CD4-positive, alpha-beta T cell treated with Interleukin-10 for 1 hour (primary cell): ENCODE results near the gene CWC27.

Source experiments
- DNase-seq: peaks from one replicate; pipeline ENCODE4 v3.0.0-alpha.2; 2020

CWC27 gene

DNA sequence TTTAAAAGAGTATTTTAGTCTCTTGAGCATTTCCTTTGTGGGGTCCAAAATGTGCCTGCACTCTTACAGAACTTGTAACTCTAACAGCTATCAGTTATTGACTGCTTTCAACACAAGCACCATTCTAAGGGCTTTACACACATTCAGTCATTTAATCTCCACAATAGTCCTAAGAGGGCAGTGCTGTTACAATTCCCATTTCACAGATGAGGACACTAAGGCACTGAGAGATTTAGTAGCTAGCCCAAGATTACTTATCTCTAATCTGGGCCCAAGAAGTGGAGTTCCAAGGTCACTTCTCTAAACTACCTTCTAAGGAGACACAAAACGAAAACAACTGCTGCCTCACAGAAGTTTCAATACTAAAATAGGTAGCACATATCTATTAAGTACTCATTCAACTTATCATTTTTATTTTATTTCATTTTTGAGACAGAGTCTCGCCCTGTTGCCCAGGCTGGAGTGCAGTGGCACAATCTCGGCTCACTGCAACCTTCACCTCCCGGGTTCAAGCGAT, 275.2 kb downstream of the CWC27 start:
- DNase-seq, result no peak

DNA sequence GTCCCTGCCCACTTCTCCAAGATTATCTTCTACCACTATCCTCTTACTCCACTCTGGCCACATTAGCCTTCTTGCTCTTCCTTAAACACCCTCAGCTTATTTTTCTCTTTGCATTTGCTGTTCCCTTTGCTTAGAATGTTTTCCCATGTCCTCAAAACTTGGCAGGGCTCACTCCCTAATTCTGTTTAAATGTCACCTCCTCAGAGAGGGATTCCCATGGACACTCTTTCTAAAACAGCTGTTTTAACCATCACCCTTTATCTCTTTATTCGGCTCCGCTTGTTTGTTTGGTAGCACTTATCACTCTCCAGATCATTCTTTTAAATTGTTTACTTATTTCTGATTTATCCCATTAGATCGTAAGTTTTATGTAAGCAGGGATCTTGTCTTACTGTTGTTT, 278.5 kb downstream of the CWC27 start:
- DNase-seq, result no peak

DNA sequence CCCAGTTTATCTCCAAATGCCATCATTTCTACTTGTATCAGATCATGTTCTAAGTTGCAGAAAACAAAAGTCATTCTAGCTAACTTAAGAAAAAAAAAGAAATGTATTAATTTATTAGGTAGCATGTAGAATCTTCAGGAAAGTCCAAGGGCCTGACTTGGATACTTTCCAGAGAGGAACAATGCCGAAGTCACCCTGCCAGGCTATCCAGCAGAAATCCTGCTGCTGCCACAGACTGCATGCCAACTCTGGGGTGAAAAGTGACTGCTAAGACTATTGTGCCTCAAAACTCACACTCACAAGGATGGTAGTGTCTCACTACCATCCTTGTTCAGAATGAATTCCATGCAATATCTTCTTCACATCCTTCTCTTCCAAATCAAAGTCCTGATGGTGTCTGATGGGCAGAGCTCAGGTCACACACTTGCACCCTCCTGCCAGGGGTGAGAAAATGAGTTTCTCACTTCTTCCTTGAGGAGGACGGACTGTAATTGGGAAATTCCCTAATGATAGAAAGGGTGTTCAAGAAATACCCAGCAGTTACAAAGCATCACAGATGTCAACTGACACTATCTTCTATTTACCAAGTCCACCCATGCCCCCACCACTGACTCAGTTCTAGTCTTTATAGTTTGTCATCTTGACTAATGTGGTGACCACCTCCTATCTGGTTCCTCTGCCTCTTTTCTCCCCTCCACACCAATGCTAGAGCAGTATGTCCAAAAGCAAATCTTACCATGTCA, 279.4 kb downstream of the CWC27 start:
- DNase-seq, result no peak

DNA sequence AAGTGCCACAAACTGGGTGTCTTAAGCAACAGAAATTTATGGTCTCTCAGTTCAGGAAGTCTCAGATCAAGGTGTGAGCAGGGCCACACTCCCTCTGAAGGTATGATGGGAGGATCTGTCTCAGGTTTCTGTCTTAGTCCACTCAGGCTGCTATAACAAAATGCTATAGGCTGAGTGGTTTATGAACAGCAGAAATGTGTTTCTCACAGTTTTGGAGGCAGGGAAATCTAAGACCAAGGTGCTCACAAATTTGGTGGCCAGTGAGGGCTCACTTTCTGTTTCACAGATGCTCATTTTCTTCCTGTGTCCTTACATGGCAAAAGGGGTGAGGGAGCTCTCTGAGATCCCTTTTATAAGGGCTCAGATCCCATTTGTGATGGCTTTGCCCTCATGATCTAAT, 281.4 kb downstream of the CWC27 start:
- no peak for DNase-seq

DNA sequence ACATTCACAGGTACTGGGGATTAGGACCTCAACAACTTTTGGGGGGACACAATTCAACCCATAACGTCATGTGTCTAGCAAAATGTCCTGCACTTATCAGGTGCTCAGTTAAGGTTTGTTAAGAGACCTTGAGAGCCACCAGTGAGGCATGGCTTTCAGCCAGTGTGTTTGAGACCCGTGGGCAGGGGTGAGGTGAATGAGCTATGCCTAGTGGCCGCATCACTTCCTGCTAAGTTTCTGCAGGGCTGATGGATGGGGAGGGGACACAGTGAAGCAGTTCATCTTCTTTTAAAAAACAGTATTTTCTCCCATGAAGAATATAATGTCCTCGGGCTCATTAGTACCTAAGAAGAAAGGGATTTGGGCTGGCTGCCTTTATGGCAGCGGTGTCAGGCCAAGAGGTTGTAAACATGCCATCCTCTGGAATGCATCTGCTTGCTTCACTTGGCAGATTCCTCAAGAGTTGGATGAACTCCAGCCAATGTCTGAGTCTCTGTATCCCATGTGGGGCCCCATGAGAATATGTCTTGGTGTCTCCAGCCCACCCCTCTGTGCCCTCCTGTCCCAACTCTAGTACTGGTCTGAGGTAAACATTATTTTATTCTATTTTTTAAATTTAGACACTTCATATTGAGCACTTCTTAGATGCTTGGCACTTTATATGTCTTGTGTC, 282.2 kb downstream of the CWC27 start:
- no peak for DNase-seq

DNA sequence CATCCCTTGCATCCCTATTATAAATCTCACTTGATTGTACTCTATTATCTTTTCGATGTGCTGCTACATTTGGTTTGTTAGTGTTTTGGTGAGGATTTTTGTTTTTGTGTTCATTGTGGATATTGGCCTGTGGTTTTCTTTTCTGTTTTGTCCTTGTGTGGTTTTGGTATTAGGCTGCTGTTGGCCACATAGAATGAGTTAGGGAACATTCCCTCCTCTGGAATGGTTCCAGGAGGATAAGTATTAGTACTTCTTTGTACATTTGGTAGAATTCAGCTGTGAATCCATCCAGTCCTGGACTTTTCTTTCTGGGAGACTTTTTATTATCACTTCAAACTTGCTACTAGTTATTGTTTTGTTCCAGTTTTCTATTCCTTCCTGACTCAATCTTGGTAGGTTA, 287.2 kb downstream of the CWC27 start:
- DNase-seq, result no peak

DNA sequence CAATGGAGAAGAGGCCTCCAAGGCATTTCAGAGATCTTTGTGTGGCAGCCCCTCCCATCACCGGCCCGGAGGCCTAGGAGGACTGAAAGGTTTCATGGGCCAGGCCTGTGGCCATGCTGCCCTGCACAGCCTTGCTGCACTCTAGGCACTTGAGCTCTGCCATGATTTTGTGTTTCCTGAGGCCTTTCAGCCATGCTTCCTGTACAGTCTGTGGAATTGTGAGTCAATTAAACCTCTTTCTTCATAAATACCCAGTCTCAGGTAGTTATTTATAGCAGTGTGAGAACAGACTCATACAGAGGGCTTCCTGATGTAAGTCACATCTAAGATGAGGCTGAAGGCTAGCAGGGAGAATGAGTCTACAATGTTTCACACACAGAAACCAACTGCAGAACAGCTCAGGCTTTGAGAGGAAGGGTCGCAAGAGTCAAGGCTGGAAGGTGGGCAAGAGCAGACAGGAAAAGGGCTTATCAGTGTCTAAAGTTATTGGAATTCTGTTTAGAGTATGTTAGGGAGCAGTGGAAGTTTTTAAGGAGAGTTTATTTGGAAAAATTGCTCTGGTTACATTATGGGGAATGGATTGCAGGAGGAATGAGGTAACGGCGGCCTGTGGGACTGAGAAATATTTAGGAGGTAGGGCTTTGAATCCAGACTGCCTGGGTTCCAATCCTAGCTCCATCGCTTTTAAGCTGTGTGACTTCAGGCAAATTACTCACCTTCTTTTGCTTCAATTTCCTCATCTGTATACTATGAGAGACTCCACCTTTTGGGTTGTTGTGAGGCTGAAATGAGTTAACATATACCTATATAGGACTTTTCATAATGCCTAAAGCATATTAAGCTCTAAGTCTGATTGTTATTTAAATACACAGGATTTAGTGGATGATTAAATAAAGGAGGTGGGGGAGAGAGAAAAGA, 291.2 kb downstream of the CWC27 start:
- no peak for DNase-seq

DNA sequence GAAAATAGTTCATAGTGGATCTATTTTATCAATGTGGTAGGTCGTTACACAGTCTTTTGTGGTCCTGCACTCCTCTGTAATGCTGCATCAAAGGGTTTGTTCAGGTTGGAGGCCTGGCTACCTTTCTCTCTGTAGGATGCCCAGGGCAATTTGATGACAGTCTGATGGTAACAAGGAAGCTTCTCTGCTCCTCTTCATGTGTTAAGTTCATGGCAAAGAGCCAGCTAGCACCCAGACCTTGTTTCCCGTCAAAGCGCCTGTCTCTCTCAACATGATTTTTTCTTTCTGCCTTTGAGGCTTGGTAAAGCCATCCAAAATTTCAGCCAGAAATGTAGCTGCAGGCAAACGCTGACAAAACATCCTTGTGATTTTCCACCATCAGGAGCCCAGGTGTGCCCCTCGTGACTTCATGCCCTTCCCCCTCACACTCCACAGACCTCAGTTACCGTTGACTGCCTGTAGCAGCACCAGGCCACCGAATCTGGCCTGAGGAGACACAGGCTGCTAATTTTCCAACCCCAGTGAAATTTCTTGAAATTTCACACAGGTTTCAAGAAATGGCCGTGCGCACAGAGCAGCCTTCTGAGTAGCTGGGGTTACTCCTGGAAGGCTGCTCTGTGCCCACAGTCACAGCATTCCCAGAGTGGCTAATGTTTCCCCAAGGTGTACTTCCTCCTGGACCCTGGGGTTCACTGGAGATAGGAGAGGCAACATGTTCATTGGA, 292.7 kb downstream of the CWC27 start:
- no peak for DNase-seq

DNA sequence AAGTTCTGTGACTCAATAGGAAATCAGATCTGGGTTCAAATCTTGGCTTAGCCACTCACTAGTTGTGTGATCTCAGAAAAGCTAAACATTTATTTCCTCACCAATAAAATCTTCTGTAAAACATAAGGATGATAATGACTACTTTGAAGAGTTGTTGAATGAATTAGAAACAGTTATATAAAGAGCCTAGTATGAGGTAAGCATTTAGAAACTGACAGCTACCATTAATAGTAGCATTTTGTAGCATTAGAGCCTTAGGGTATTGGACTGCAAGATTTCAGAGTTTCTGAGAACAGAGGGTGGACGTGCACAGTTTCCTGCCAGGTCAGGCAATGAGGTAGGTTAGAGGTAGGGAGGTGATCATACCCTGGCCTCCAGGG, 293.2 kb downstream of the CWC27 start:
- DNase-seq, result no peak

DNA sequence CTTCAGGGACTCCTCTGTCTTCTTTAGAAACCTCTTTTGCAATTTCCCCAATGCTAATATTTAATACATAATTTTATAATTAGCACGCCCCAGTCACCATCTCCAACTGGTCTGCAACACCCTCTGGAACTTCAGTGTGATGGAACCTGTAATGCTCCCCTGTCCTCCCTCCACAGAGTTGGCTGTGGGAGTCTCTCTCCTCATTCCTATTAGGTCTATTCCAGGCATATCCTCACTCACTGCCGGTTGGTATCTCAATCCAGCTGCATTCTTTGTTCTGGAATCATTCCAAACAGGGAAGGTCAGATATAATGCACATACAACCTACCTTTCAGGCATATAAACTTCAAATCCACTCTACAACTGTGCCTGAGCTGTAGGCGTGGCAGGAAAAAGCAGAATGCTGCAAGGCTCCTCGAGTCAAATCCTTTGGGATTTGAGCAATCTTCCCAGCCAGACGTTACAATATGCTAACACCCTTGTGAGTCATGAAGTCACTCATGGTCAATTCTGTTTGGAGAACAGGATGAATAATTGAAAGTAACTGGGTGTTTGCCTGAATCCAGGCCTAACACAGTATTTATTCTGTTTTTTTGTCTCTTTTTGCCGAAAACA, 293.8 kb downstream of the CWC27 start:
- DNase-seq, result no peak

DNA sequence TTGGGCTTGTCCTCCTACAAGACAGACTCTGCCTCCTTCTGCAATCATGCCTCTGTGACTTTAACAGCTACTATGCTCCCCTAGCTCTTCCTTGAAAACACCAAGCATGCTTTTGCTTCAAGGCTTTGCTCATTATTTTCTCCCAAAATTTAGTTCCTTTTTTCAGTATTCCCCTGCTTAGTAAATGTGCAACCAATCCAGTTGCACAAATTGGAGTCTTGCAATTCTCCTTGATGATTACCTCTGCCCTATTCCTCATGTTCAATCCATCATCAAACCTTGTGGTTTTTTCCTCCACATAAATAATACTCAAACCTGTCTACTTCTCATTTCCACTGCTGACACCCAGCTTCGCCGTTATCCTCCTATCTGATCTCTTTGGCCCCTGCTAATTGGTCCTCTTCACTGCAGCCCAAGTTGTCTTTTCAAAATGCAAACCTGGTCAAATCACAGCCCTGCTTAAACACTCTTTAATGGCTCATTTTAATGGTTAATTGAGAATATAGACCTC, 296.3 kb downstream of the CWC27 start:
- no peak for DNase-seq

DNA sequence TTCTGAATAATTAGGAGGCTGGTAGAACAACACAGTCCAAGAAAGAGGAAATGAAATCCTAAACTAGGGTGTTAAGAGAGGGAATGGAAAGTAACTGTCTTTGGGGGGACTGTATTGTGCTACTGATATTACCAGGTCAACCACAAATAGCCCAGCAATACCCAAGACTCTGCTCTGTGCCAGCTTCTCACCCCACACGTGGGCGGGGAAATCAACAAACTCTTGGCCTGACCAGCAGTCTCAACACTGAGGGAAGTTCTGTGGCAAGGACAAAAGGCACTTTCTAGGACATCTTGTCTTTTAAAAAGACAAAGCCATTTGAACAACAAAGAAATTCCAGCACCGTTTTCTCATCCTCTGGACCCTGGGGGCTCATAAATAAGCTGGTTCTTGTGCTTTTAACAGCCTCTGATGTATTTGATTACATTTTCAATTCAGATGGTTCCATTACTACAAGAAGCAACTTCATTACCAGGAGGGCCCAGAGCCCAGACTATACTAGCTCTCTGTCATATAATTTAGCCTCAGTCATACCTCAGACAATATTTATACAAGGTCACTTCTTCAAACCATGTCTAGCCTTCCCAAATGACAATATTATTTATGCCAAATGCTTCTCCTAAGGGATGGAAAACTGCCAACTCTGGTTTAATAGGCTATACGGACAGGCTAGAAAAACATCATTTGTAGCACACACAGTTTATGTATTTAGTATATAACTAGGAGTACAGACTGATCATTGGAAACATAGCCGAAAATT, 297.8 kb downstream of the CWC27 start:
- DNase-seq, result no peak

DNA sequence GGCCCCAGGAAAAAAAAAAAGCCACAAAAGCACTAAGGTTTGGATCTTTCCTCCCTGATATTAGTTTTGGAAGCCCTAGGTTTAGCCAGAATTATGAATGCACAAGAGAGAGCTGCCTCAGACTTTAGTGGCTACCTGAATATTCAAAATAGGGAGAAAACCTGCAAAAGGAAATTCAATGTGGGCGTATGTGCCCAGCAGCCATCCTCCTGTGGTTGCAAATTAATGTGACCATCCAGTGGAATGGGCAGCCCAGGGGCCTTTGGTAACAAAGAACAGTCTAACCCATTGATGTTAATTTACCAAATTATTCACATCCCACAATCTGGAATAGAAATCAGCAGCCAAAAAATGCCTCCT, 298.4 kb downstream of the CWC27 start:
- no peak for DNase-seq
